GM18505 (cell line): ENCODE measurements around the gene ZNF416.

Source experiments
- ATAC-seq: cut with Tn5 transposase; IDR thresholded peaks from one replicate; pipeline ENCODE4 v1.9.1; 2021; ENCODE audit not compliant: unreplicated experiment
- POLR2A ChIP-seq: IDR thresholded peaks from 4 replicates; pipeline ENCODE4 v1.6.1; 2011; ENCODE audit warnings: borderline replicate concordance; ENCODE audit not compliant: insufficient read depth, insufficient read length; ENCODE audit errors: extremely low read depth

ZNF416 gene

DNA sequence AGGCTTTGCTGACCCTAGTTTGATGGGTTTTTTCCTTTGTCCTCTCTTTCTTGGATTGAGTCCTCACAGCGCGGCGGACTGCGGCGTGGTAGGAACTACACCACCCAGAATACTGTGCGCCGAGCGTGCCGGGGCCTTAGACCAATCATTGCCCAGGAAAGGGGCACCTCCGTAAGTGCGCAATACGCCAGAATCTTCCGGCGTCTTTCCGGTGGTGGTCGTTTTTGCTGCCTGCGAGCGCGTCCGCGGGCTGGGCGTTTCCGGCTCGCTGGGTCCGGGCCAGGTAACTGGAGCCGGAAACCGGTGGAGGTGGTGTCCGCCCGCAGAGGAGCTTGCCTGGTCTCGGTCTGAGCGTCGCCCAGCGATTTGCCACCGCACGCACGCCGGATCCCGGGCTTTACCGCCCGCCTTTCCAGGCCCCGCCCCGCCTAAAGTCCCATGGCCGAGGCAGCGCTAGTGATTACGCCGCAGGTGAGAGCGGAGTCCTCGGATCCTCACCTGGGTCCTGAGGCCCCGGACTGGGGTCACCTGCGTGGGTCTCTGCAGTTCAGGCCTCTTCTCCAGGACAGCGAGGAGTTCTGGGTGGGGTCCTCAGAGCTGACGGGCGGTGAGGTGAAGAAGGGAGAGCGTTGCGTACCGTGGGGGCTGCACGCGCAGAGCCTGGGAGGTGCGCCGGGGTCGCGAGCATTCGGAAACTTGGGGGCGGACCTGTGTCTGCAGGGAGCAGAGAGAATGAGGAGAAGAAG is 51.4 kb downstream of the ZNF416 start, which contains the start of gene ZNF549:
Gene ZNF549 (plus strand): TSS at position 221 of the 746 bp plus-strand sequence. CDS start 218 bp downstream, at position 439.
- ATAC-seq = peak; percentile 96
- TF ChIP-seq POLR2A = peak; percentile 71
